KG1 (cell line): ENCODE measurements around the gene SLC37A1.
"Not testable (repeated sequence)": the region's sequence is repeated elsewhere in the genome, so short reads cannot be mapped to it uniquely, and the experiment has no call there.

Source experiments
- DNase-seq: peaks from one replicate; lab custom pipeline; 2025; lab: John Stamatoyannopoulos, UW

SLC37A1 gene

GRCh38 chr21:42513151-42513984 lies at the start of gene SLC37A1:
Gene SLC37A1, plus strand, starts transcription at chr21:42513852. Its CDS starts 4,603 bp downstream, at chr21:42518455.
- no peak for DNase-seq

- peak; percentile 80 for DNase-seq
Measured at GRCh38 chr21:42463861-42464515, 49.7 kb upstream of the SLC37A1 start.

GRCh38 chr21:42465008-42465802 lies 48.4 kb upstream of the SLC37A1 start:
- DNase-seq: peak; percentile 90

- no peak for DNase-seq
Measured at GRCh38 chr21:42465803-42466127, 47.9 kb upstream of the SLC37A1 start.

GRCh38 chr21:42466700-42467099 lies 47.0 kb upstream of the SLC37A1 start:
- no peak for DNase-seq

GRCh38 chr21:42467140-42467983 lies 46.3 kb upstream of the SLC37A1 start:
- no peak for DNase-seq

- no peak for DNase-seq
Measured at GRCh38 chr21:42468491-42469131, 45.0 kb upstream of the SLC37A1 start.

GRCh38 chr21:42469272-42469671 lies 44.4 kb upstream of the SLC37A1 start:
- no peak for DNase-seq

- DNase-seq: not testable (repeated sequence)
Measured at GRCh38 chr21:42469726-42470125, 43.9 kb upstream of the SLC37A1 start.

GRCh38 chr21:42471206-42471605 lies 42.4 kb upstream of the SLC37A1 start:
- no peak for DNase-seq

- no peak for DNase-seq
Measured at GRCh38 chr21:42471716-42472330, 41.8 kb upstream of the SLC37A1 start.

- no peak for DNase-seq
Measured at GRCh38 chr21:42472521-42472920, 41.1 kb upstream of the SLC37A1 start.

GRCh38 chr21:42473498-42474042 lies 40.1 kb upstream of the SLC37A1 start:
- no peak for DNase-seq

GRCh38 chr21:42474043-42474831 lies 39.4 kb upstream of the SLC37A1 start:
- DNase-seq: no peak

GRCh38 chr21:42475036-42475435 lies 38.6 kb upstream of the SLC37A1 start:
- no peak for DNase-seq

GRCh38 chr21:42475526-42476387 lies 37.9 kb upstream of the SLC37A1 start:
- DNase-seq: no peak

GRCh38 chr21:42476388-42477331 lies 37.0 kb upstream of the SLC37A1 start:
- DNase-seq: no peak

GRCh38 chr21:42478504-42478903 lies 35.1 kb upstream of the SLC37A1 start:
- no peak for DNase-seq
